Ovary (tissue), 9 donors: ENCODE results near the gene RNF152. TPM values are rescaled to one million over a fixed set of nuclear protein-coding genes. Genes with fewer than 3 reads are reported as not detected.

ENCODE experiments used
- DNase-seq, 5 donors: peaks; one replicate each; pipeline ENCODE4 v3.0.0-alpha.2; 2019 to 2020
- H3K27ac ChIP-seq, 2 donors: fragments of 200-600 bp; one replicate each; pipeline versions ENCODE4 v1.5.1 to v1.8.0; 2019 to 2022
- H3K27me3 ChIP-seq: fragments of 200-600 bp; one replicate; pipeline ENCODE4 v1.8.0; 2022
- H3K36me3 ChIP-seq: fragments of 200-600 bp; sonication (generic); one replicate; pipeline ENCODE4 v1.5.1; 2019
- H3K4me1 ChIP-seq: one replicate; pipeline ENCODE4 v1.8.1; 2013; ENCODE audit warnings: mild to moderate bottlenecking, moderate library complexity; ENCODE audit not compliant: insufficient read depth
- H3K4me3 ChIP-seq: fragments of 200-600 bp; sonication (generic); one replicate; pipeline ENCODE4 v1.5.1; 2017
- H3K9me3 ChIP-seq, 2 donors: fragments of 200-600 bp in 1 of 2; sonication (generic) in 1 of 2; one replicate each; pipeline versions ENCODE4 v1.5.1 to v1.8.1; 2013 to 2019; ENCODE audit warnings: mild to moderate bottlenecking in 1 of 2, moderate library complexity in 1 of 2
- EP300 ChIP-seq: sonication (generic); formaldehyde crosslinking; IDR thresholded peaks from one replicate; pipeline ENCODE4 v1.6.1; 2017; ENCODE audit warnings: antibody characterized with exemption
- POLR2A ChIP-seq: fragments of 450-650 bp; IDR thresholded peaks from one replicate; pipeline ENCODE4 v1.6.1; 2017; ENCODE audit warnings: antibody characterized with exemption, mild to moderate bottlenecking, moderate library complexity
- WGBS, 3 donors: extraction: QIAGEN DNeasy Blood & Tissue Kit in 1 of 3; methylation state at CpG; one replicate each; pipeline versions ENCODE4 v1.1.5 to v1.1.7; 2013 to 2017; 5-methylcytosine and 5-hydroxymethylcytosine counted together
- intact Hi-C, 4 donors: fragments of 100-400 bp; cut with DNase I; formaldehyde crosslinking; loops; one replicate each; pipeline versions ENCODE4 v1.11.0 to v1.15.1; 2022 to 2023
- polyA plus RNA-seq, 2 donors: library from polyadenylated mRNA; stranded (reverse); fragments of 200-250 nt in 1 of 2; fragments of 350-450 nt in 1 of 2; fragmentation: Illumina TruSeq in 1 of 2; extraction: RNeasy Lipid Tissue Mini Kit (QIAGEN cat#74804) in 1 of 2; gene quantifications; one replicate each; pipeline ENCODE4 v1.2.3, GENCODE V29; 2013 to 2014
- total RNA-seq, 7 donors: library from RNA; depleted of rRNA in 2 of 7; stranded (reverse); fragments of >200 nt in 2 of 7; fragmentation: NEBNext Ultra II Directional in 3 of 7; extraction: Animal tissue kit (Norgen Biotek cat#: 25700) in 3 of 7; gene quantifications; one replicate each; pipeline versions ENCODE4 v1.1.0 to v1.2.4, GENCODE V29; 2016 to 2023
- TF ChIP-seq, protein P1 (sequence below), 3 donors: fragments of 450-650 bp in 2 of 3; fragments of 200-600 bp in 1 of 3; IDR thresholded peaks; one replicate each; pipeline versions ENCODE4 v1.5.1 to v1.8.0; 2016 to 2022; ENCODE audit warnings: antibody characterized with exemption in 3 of 3, mild to moderate bottlenecking in 1 of 3
- donor health status: DM: no; HTN: no; CAD: no; lungs with moderate emphysema.
- donor health status: DM: no; HTN: no; CAD: no.
- donor health status: Bipolar disorder and iron deficiency.
- donor health status: DM: yes; HTN: yes; CAD: no.
- donor health status: DM: no; HTN: no; CAD: no.
- donor health status: DM: yes; HTN: yes; CAD: no.

Gene RNF152
- total and polyA plus RNA-seq, 9 donors: 2.6 to 31.6 (median 7.2) TPM

GRCh38 chr18:61842146-61842545, 50.7 kb downstream of the RNF152 start:
- intact Hi-C loops: no loop called here
- no peaks in the 10 kb centered on the region for H3K9me3 ChIP-seq
- WGBS, 3 donors: 74 to 88% (median 76%) methylated on average over 2 of the region's 2 CpGs

GRCh38 chr18:61841706-61842105, 51.1 kb downstream of the RNF152 start:
- Histone ChIP-seq H3K9me3 (no peaks in the 10 kb centered on the region), H3K4me1 (peaks cover 1% of the 10 kb centered on the region), H3K4me3 (no peak overlapping the region), H3K27ac (no peak overlapping the region), H3K36me3 (no peaks in the 10 kb centered on the region), H3K27me3 (no peaks in the 10 kb centered on the region)
- intact Hi-C loops: no loop called here
- TF ChIP-seq, protein P1, sequence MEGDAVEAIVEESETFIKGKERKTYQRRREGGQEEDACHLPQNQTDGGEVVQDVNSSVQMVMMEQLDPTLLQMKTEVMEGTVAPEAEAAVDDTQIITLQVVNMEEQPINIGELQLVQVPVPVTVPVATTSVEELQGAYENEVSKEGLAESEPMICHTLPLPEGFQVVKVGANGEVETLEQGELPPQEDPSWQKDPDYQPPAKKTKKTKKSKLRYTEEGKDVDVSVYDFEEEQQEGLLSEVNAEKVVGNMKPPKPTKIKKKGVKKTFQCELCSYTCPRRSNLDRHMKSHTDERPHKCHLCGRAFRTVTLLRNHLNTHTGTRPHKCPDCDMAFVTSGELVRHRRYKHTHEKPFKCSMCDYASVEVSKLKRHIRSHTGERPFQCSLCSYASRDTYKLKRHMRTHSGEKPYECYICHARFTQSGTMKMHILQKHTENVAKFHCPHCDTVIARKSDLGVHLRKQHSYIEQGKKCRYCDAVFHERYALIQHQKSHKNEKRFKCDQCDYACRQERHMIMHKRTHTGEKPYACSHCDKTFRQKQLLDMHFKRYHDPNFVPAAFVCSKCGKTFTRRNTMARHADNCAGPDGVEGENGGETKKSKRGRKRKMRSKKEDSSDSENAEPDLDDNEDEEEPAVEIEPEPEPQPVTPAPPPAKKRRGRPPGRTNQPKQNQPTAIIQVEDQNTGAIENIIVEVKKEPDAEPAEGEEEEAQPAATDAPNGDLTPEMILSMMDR (IDR thresholded peaks at IDR 0.05): no peak
- no peak for TF ChIP-seq POLR2A
- no peak for TF ChIP-seq EP300
- no peak for DNase-seq
- WGBS, 3 donors: 65 to 84% (median 78%) methylated on average over 3 of the region's 3 CpGs

More at GRCh38 chr18:61842146-61842545, 50.7 kb downstream of the RNF152 start:
- no peak overlapping the region for H3K4me3 ChIP-seq
- H3K4me1 ChIP-seq: peaks cover 1% of the 10 kb centered on the region
- no peak overlapping the region for H3K27ac ChIP-seq
- no peaks in the 10 kb centered on the region for H3K27me3 ChIP-seq
- no peaks in the 10 kb centered on the region for H3K36me3 ChIP-seq
- DNase-seq: no peak
- TF ChIP-seq, protein P1 (IDR thresholded peaks at IDR 0.05): no peak
- TF ChIP-seq POLR2A: no peak
- no peak for TF ChIP-seq EP300

GRCh38 chr18:61840324-61840723, 52.5 kb downstream of the RNF152 start:
- no peak for DNase-seq
- H3K4me3 ChIP-seq: no peak overlapping the region
- H3K9me3 ChIP-seq: no peaks in the 10 kb centered on the region
- intact Hi-C loops: no loop called here
- WGBS, 3 donors: 93 to 100% (median 96%) methylated on average over 1 of the region's 1 CpG
- TF ChIP-seq POLR2A (no peak), EP300 (no peak)
- TF ChIP-seq, protein P1 (IDR thresholded peaks at IDR 0.05): no peak
- H3K36me3 ChIP-seq: no peaks in the 10 kb centered on the region
- H3K4me1 ChIP-seq: peaks cover 1% of the 10 kb centered on the region
- H3K27me3 ChIP-seq: no peaks in the 10 kb centered on the region
- no peak overlapping the region for H3K27ac ChIP-seq

DNA sequence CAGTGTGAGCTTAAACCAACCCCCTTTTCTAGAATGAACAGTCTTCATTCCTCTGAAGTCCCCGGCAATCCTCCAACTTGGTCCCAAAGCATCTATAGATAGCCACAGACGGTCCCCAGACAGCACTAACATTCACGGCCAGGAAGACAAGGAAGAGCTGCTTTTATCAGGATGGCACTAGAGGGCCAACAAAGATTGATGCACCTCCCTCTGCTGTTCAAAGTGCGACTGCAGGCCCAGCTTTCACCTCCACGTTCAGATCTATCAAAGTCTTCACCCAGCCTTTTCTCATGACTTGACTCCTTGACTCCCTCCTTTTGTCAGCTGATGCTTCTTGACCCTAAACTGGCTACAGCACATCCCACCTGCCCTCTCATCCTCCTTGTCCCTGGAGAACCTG, 54.3 kb downstream of the RNF152 start:
- Histone ChIP-seq H3K36me3 (no peaks in the 10 kb centered on the region), H3K4me1 (peaks cover 1% of the 10 kb centered on the region), H3K27me3 (no peaks in the 10 kb centered on the region), H3K9me3 (no peaks in the 10 kb centered on the region), H3K27ac (no peak overlapping the region), H3K4me3 (no peak overlapping the region)
- DNase-seq: no peak
- 85 to 92% (median 92%) methylated on average over 5 of the region's 5 CpGs for WGBS, 3 donors
- TF ChIP-seq, protein P1 (IDR thresholded peaks at IDR 0.05): no peak
- TF ChIP-seq POLR2A (no peak), EP300 (no peak)
- intact Hi-C loops: no loop called here
